NCI-H510A treated with DMSO at 0.1 percent for 48 hours (cell line): ENCODE measurements around the gene ADGRG2.
A peak's percentile ranks its signal among the peaks of the same experiment; 100 is the strongest.
"Not testable (repeated sequence)": the region's sequence is repeated elsewhere in the genome, so short reads cannot be mapped to it uniquely, and the experiment has no call there.

Source experiments
- DNase-seq: peaks from one replicate; lab custom pipeline; 2025; lab: John Stamatoyannopoulos, UW

Gene ADGRG2

DNA sequence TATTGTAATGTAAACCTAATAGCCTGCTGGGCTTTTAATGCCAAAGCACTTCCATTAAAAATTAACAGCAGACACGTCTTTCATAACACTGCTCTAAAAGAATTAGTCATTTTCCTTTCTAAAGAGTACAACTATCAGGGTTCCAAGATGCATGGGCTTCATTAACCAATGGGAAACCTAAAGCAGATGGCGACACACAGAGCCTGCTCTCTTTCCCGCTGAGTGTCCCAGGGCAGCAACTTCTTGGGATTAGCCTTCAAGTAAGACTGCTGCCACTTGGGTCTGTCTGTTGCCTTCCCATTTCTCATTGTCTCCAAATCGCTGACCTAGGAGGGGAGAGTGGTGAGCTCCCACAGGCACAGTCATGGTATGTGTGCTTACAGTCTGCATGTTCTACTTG is 124.4 kb downstream of the ADGRG2 start:
- DNase-seq = no peak

DNA sequence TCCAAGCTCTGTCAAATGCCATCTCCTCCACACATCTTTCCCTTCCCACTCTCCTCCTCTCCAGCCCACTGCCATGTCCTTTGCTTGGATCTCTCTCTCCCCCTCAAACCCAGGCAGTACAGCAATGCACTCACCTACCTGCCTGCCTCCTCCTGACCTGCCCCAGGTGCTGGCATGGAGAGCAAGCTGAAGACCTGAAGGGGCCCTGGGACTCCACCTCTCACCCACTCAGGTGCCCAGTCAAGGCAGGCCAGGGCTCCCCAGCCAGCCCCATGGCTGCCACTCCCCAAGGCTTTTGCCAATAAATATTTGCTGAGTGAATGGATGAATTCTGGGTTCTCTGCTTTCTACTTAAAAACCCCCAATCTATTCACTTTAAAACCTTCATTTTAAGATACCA is 125.7 kb downstream of the ADGRG2 start:
- DNase-seq = no peak

DNA sequence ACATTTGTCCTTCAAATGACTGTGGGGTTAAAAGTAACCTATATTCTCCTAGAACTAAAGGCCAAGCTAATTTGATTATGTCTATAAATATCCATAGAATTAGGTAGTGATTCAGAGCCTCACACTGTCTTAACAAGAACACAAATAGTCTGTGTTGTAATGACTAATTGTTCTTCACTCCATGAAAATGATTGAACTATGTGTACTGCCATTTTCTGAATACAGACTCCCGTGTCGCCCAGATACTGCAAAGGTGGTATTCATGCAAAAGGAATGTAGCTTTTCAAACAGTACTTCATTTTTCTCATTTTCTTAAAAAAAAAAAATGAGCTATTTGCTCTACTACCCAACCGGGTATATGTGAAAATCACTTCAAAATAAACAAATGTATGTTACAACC is 127.0 kb downstream of the ADGRG2 start:
- no peak for DNase-seq

DNA sequence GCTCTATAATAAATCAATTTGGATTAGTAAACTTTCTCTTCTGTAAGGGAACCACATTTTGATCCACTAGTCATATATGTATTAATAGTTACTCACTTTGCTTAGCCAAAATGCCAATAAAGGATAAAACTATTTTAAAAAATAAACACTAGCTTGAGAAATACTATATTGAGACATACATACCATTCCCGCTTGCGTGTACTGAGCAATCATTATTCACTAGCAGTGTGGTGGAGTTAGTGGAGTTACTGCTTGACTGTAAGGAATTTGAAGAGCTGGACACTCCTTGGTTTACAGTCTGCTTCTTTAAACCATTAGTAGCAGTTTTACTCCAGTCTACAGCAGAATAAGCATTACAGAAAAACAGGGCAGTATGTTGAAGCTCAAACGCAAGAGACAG is 127.6 kb downstream of the ADGRG2 start:
- no peak for DNase-seq

DNA sequence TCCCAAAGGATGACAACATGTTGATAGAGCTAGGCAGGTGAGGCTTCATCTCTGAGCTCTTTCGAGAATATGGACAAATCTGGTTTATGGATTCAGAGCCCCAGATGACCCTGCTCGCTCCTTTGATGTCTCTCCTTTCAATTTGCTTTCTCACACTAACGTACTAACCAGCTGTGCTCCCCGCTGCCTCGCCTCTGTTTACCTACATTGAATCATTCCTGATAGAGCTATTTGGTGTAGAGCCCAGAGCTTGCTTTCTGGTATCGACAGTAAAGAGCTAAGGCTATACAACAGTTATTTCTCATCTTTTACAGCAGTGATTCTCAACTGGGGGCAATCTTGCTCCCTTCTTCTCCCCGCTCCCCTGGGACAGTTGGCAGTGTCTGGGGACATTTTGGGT is 129.4 kb downstream of the ADGRG2 start:
- no peak for DNase-seq

DNA sequence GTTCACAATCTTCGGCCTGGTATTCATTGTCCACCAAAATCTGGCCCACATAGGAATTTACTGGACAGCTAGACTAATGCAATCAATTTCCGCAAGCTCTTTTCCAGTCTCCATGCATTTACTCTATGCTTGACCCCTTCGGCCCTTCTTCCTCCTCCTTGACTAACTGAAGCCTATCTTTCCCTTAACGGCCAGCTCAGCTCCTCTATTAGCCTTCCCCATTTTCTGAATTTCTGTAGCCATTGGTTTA is 137.2 kb downstream of the ADGRG2 start:
- no peak for DNase-seq

DNA sequence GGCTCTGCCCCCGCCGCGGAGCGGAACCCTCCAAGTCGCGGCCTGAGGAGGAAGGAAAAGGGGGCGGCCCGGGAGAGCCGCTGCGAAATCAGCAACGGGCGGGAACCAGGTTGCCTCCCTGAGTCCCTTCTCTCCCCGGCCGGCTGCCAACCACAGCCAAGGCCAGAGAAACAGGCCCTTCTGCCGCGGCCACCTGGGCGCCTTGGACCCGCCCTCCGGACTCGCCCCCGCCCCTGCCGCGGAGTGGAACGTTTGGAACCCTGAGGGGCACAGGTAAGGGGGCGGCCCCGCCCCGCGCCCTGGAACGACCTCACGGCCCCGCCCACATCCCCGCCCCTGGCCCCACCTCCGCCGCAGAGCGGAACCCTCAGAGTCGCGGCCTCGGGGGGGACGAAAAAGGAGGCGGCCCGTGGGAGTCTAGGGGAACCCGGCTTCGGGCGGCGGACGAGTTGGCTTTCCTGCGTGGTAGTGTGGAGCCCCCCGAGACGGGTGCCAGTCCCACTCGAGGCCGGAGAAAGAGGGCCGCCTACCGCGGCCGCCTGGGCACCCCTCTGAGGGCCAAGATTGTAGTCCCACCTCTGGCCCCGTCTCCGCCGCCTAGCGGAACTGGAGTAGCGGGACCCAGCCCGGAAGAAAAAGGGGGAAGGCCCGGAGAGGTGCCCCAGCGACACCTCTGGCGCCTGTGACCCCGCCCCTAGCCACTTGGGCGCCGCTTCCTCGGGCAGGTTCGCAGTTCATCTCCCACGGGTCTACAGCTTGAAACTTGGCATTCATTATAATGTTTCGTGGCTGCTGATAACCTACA is 137.7 kb downstream of the ADGRG2 start:
- peak; percentile 76 for DNase-seq

DNA sequence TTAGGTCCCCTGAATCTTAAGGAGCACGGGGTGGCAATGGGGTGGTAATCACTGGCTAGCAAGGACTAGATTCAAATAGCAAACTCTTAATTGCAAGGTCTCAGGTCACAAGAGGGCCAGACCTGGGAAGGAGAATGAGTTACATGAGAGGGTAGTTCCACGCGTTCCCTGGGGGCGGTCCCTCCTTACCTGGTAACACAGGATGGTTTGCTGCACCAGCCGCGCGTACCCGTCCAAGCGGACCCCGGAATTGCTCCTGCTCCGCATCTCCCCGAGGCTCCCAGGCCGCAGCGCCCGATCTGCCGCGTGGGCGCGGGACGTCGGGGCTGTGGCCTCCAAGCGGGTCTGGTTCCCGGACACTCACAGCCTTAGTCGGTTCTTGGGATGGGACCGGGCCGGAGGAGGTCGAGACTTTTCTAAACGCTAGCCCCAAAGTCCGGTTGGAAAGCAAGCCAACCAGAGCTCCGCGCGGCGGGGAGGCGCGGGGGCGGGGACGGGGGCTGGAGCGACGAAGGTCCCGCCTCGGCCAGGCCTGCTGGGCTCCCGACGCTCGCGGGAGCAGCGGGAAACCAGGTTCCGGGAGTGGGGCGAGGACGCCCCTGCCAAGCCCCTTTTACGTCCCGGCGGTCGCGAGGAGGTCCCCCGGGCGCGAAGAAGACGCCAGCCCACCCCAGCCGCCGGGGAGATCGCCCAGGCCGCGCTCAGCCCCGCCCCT is 138.4 kb downstream of the ADGRG2 start, which contains the start of gene PHKA2:
PHKA2 (minus strand) TSS at position 449 of the 715 bp plus-strand sequence; CDS start at position 267, 182 bp downstream.
- peak; percentile 31 for DNase-seq

DNA sequence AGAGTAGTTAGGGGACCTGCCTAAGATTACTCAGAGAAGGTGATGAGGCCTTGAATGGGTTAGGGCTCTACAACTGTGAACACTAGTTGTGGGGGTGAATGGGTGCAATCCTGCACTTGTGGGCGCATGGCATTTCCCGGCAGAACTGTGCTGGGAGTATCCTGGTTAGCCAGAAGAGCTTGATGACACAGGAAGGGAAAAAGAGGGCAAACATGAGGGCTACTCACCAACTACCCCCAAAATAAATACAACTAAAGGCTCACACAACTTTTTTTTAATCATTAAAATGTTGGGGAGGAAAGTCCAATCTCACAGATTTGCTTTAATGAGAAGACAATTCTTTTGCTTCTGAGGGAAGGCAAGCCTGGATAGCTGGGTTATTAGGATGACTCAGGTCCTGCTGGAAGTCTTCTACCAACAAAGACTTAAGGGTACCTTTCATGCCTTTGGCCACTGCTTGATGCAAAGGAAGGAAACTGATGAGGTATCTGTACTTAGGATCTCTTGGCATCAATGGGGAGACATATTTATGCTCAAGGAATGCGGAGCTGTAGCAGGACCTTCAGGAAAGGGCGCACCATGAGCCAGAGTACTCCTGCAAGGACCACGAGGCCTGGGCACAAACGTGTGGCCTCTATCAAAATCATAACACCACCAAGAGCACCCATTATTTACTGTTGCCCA is 141.0 kb downstream of the ADGRG2 start:
- DNase-seq = no peak

DNA sequence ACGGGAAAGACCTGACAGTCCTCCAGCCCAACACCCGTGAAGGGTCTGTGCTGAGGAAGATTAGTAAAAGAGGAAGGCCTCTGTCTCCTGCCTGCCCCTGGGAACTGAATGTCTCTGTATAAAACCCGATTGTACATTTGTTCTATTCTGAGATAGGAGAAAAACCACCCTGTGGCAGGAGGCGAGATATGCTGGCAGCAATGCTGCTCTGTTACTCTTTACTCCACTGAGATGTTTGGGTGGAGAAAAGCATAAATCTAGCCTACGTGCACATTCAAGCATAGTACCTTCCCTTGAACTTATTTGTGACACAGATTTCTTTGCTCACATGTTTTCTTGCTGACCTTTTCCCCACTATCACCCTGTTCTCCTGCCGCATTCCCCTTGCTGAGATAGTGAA is 142.0 kb downstream of the ADGRG2 start:
- not testable (repeated sequence) for DNase-seq

DNA sequence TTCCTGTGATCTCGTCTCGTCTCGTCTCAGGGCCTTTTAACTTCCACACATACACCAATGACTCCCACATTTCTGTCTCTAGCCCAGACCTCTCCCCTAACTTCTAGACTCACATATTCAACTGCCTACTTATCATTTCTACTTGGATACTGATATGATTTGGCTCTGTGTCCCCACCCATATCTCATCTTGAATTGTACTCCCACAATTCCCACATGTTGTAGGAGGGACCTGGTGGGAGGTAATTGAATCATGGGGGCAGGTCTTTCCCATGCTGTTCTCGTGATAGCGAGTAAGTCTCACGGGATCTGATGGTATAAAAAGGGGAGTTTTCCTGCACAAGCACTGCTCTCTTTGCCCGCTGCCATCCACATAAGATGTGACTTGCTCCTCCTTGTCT is 147.3 kb downstream of the ADGRG2 start:
- no peak for DNase-seq

DNA sequence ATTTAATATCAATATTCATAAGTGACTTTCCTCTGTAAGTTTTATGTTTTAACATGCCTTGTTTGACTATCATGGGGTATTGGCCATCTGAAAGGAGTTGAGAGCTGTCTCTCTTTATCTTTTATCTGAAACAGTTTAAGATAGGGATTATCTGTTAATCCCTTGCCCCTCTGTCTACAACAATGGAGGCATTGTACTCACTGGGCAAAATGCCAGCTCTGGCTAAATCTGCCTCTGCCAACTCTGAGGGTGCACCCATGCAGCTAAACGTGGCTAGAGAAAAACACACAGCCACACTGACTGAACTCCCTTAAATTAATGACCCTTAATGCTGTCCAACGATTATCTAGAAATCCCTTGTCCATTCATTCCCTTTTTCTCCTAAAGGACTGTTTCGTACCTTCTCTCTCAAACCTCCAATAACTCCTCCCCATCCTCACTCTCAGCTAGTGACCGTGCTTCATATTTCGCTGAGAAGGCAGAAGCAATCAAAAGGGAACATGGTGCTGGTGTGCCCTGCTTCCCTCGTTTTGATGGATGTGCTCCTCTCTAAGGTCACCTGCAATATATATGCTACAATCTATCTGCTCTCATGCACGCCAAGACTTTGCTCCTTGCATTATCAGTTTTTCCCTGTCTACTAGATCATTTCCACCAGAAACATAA is 148.6 kb downstream of the ADGRG2 start:
- DNase-seq = peak; percentile 28

DNA sequence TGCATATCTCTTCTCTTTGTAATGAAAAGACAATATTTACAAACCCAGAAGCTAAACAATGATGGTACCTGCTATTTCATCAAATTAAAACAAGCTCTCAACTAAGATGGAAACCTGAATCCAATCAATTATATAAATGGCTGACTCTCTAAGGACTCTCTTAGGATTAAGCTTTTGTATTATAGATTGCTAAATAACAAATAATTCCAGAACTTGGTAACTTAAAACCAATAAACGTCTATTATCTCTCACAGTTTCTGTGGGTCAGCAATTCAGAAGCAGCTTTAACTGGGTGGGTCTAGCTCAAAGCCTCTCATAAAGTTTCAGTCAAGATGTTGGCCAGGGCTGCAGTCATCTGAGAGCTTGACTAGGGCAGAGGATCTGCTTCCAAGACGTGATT is 150.8 kb downstream of the ADGRG2 start:
- no peak for DNase-seq

DNA sequence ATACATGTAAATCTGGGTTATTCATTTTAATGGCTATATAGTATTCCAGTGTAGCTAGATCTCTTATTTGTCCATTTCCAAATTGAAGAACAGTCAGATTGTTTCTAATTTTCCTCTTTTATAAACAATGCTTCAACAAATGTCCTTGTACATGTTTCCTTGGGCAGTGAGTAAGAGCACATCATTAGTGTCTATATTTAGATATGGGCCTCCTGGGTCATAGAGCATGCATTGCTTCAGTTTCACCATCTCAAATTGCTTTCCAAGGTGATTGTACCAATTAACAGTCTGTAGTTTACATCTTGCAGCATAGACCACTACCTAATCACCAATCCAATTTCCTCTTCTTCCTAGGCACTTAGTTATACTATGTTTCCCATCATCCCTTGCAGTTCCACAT is 151.8 kb downstream of the ADGRG2 start:
- DNase-seq = no peak

DNA sequence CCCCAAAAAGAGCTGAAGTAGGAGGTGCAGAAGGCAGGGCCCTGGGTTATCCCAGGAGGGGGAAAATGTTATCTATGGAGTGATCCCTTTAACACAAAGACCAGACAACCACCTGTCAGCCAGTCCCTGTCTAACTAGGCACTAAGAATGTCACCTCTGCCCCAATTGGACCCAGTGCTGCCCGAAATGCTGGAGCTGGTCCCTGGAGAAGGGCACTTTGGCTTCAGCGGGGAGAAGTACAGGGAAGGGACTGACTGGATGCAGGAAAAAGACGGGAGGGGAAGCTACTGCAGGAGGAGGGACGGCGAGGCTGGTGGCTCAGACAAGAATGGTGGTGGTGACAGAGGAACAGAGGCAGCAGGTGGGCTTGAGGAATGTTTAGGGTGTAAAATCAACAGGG is 155.6 kb downstream of the ADGRG2 start:
- no peak for DNase-seq

DNA sequence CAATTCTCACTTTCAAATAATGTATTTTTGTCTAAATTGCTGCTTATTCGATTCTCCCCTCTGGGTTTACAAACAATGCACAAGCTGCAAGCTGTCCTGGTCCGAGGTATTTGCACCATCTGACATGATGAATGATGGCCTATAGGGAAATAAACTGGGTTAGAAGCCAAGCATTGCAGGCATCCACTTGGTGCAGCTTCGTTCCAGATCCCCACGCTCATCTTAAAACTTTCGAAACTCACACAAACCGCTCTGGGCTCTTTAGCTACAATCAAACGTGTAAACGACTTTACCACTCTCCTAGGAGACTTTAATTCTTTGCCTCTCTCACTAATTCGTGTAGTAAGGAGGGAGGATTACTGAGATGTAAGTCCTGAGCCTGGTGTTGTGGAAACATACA is 157.4 kb downstream of the ADGRG2 start:
- no peak for DNase-seq

DNA sequence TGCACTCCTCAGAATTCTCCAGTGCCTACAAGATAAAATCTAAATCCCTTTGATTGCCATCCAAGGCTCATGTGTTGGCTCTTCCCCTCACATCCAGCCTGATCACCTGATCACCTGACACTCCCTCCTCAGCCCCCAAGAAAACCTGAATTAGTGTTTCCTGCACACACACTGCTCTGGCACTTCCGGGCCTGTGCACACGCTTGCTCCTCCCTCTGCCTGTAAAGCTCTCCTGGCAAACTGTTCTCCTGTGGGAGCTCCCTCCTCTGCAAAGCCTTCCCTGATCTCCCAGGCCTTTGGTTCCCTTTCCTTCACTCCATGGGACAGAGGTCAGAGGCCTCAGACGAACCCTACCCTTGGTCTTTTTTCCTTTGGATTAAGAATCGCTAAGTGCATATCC is 158.2 kb downstream of the ADGRG2 start:
- DNase-seq = no peak

DNA sequence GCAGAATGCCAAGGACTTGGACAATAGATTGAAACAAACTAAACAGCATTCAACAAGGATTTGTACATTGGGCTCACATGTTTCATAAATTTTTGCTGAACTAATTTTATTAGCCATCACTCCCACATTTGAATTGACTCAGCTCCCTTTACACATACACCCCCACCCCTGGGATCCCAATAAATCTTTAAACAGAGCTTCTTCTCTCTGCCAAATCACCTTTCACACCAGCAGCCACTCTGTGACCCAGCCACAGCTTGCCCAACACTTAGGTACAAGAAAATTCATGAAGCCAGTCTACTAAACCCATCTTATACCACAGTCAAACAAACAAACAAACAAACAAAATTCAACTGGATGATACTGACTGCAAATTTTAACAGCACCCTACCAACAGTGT is 159.9 kb downstream of the ADGRG2 start:
- DNase-seq = no peak

DNA sequence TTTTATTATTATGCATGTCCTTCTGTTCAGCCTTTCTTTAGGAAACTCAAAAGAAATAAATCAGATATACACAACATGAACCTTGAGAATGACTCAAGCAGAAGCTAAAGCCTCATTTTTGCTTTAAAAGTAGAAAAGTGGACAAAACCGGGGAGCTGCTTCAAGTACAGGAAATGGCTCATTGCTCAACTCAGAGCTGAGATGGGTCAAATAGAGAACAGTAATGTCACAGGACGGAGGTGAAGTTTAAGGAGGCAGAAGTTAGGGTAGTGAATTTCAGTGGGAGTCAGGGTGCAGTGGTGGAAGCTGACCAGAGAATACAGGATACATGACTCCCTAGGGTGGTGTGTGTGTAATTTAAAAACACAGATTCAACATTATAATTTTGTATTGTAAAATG is 160.6 kb downstream of the ADGRG2 start:
- DNase-seq = no peak

DNA sequence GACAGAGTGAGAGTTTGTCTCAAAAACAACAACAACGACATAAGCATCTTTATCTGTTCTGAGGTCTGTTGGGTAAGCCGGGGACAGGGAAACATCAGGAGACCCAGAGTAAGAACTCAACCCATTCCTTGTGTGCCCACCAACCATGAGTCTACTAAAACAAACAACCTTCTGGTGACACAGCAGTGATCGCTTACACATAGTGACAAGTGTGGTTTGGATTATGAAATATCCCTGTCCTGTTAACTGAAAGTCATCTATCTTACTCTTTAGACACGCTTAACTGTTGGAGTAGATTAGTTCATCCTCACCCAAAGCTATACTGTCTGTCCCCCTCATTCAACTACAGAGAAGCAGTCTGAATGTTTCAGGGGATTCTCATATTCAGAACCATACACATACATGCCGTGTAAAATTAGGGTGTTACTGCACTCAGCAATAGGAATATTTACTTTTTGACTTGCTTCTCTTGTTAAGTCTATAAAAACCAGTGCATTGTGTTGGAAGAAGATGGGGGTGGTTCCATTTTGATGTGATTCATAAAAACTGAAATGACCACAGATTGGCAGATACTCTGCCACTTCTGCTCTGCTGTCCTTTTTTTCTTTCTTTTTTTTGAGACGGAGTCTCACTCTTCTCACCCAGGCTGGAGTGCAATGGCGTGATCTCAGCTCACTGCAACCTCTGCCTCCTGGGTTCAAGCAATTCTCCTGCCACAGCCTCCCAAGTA is 165.8 kb downstream of the ADGRG2 start:
- DNase-seq = no peak

DNA sequence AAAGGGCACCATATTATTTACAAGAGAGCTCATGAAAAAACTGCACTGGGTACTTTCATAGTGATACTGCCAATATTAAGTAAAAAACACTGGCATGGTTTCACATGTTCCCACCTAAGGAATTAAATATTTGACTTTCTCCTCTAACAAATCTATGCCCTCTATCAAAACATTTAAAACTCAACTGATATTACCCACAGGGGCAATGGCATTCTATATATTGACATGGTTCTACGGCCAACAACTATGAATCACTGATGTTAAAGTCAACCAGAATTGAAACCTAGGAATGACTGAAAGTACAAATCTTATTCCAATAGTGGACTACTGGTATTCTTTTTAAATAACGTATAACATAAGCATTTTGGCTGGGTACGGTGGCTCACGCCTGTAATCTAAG is 166.6 kb downstream of the ADGRG2 start:
- DNase-seq = no peak

DNA sequence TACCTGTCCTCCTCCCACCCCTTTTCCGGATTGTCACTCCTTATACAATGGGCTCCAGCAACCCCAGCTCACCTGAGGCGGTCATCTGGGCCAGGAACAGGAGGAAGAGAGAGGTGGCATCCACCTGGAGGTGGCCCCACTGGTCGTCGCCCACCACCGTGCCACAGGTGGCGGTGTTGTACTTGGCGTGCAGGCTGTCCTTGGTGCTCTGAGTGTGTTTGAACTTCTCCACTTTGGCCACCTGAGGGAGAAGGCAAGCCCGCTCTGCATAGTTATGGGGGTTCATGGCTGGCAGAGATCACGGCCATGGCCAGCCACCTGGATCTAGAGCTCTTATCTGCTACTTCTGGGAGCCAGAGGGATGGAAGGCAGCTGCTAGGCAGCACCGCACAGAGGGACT is 171.2 kb downstream of the ADGRG2 start:
- DNase-seq = no peak
